Neural progenitor cell (in vitro differentiated cells): Measurements from ENCODE around the gene PANX1.

Experiments used
- EZH2 ChIP-seq: fragments of 200-600 bp; sonication (generic); IDR thresholded peaks from 2 replicates; pipeline ENCODE4 v1.6.1; 2017; ENCODE audit warnings: antibody characterized with exemption, mild to moderate bottlenecking, moderate library complexity
- EZH2phosphoT487 ChIP-seq: fragments of 200-600 bp; sonication (generic); IDR thresholded peaks from 2 replicates; pipeline ENCODE4 v1.6.1; 2017; ENCODE audit warnings: antibody characterized with exemption
- TF ChIP-seq, protein P1 (sequence below): fragments of 200-600 bp; sonication (generic); IDR thresholded peaks from 2 replicates; pipeline ENCODE4 v1.5.1; 2017; ENCODE audit warnings: antibody characterized with exemption, mild to moderate bottlenecking

GRCh38 chr11:94201004-94201465 lies 72.4 kb downstream of the PANX1 start:
- TF ChIP-seq, protein P1, sequence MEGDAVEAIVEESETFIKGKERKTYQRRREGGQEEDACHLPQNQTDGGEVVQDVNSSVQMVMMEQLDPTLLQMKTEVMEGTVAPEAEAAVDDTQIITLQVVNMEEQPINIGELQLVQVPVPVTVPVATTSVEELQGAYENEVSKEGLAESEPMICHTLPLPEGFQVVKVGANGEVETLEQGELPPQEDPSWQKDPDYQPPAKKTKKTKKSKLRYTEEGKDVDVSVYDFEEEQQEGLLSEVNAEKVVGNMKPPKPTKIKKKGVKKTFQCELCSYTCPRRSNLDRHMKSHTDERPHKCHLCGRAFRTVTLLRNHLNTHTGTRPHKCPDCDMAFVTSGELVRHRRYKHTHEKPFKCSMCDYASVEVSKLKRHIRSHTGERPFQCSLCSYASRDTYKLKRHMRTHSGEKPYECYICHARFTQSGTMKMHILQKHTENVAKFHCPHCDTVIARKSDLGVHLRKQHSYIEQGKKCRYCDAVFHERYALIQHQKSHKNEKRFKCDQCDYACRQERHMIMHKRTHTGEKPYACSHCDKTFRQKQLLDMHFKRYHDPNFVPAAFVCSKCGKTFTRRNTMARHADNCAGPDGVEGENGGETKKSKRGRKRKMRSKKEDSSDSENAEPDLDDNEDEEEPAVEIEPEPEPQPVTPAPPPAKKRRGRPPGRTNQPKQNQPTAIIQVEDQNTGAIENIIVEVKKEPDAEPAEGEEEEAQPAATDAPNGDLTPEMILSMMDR, result no peak
- no peak for TF ChIP-seq EZH2phosphoT487
- TF ChIP-seq EZH2, result no peak
